Endothelial cell of umbilical vein (primary cell): Measurements from ENCODE around the gene GATA2.

Experiments used
- EZH2 ChIP-seq: IDR thresholded peaks from 2 replicates; pipeline ENCODE4 v1.6.1; 2012; ENCODE audit warnings: borderline replicate concordance, low read depth, mild to moderate bottlenecking, moderate library complexity, low read length, inconsistent platforms; ENCODE audit not compliant: severe bottlenecking
- POLR2A ChIP-seq: IDR thresholded peaks from 2 replicates; pipeline ENCODE4 v1.6.1; 2012; ENCODE audit warnings: low read depth, mild to moderate bottlenecking, control low read depth, low read length
- POLR2AphosphoS5 ChIP-seq: IDR thresholded peaks from 2 replicates; pipeline ENCODE4 v1.6.1; 2012; ENCODE audit warnings: low read depth, mild to moderate bottlenecking, control low read depth, low read length, moderate library complexity; ENCODE audit not compliant: insufficient read depth
- TF ChIP-seq, protein P1 (sequence below), 2 donors: IDR thresholded peaks; 1 replicate in 1 of 2; 2 replicates in 1 of 2; pipeline ENCODE4 v1.5.1; 2011; ENCODE audit warnings: low read length in 2 of 2, mild to moderate bottlenecking in 2 of 2, moderate library complexity in 2 of 2, control low read depth in 1 of 2, inconsistent platforms in 1 of 2, low read depth in 1 of 2; ENCODE audit not compliant: insufficient read depth in 1 of 2; ENCODE audit errors: extremely low read depth in 1 of 2

DNA sequence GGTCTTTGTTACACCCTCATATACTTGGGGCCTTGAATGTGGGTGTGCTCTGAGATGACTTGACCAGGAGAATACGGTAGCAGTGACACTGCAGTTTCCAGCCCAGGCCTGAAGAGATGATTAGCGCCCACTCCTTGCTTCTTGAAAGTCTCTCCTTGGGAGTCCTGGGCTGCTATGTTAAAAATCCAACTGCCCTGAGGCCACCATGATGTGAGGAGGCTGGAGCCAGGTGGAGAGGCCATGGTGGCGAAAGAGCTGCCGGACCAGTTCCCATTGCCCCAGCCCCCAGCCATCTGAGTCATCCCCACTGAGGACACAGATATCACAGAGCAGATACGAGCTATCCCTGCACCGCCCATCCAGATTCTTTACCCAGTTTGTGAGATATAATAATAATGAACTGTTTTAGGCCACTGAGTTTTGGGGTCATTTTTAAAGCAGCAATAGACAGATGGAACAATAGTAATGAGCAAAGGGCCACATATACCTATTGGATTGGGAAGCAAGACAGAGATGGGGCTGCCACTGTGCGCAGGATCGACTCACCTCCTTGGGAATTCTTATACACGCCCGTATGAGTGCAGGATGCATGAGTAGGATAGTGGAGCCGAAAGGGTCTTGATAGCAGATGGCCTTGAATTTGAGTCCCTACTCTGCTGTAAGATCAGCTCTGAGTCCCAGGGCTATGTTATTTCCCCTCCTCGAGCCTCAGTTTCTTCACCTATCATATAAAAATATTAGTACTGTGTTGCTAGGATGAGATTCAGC lies 12.1 kb upstream of the GATA2 start:
- TF ChIP-seq EZH2 (no peak), POLR2A (no peak), POLR2AphosphoS5 (no peak)
- TF ChIP-seq, protein P1, sequence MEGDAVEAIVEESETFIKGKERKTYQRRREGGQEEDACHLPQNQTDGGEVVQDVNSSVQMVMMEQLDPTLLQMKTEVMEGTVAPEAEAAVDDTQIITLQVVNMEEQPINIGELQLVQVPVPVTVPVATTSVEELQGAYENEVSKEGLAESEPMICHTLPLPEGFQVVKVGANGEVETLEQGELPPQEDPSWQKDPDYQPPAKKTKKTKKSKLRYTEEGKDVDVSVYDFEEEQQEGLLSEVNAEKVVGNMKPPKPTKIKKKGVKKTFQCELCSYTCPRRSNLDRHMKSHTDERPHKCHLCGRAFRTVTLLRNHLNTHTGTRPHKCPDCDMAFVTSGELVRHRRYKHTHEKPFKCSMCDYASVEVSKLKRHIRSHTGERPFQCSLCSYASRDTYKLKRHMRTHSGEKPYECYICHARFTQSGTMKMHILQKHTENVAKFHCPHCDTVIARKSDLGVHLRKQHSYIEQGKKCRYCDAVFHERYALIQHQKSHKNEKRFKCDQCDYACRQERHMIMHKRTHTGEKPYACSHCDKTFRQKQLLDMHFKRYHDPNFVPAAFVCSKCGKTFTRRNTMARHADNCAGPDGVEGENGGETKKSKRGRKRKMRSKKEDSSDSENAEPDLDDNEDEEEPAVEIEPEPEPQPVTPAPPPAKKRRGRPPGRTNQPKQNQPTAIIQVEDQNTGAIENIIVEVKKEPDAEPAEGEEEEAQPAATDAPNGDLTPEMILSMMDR (IDR thresholded peaks at IDR 0.05; ENCODE audit: extremely low read depth in 1 of 2, insufficient read depth in 1 of 2, low read depth in 1 of 2, low read length in 2 of 2), result no peak
